HG03045 (cell line): Measurements from ENCODE around the gene CES2.
"Not testable (repeated sequence)": the region's sequence is repeated elsewhere in the genome, so short reads cannot be mapped to it uniquely, and the experiment has no call there.

ENCODE experiments used
- ATAC-seq: cut with Tn5 transposase; IDR thresholded peaks from one replicate; pipeline ENCODE4 v1.9.1; 2021; ENCODE audit warnings: mild to moderate bottlenecking, moderate library complexity; ENCODE audit not compliant: unreplicated experiment

Gene CES2

DNA sequence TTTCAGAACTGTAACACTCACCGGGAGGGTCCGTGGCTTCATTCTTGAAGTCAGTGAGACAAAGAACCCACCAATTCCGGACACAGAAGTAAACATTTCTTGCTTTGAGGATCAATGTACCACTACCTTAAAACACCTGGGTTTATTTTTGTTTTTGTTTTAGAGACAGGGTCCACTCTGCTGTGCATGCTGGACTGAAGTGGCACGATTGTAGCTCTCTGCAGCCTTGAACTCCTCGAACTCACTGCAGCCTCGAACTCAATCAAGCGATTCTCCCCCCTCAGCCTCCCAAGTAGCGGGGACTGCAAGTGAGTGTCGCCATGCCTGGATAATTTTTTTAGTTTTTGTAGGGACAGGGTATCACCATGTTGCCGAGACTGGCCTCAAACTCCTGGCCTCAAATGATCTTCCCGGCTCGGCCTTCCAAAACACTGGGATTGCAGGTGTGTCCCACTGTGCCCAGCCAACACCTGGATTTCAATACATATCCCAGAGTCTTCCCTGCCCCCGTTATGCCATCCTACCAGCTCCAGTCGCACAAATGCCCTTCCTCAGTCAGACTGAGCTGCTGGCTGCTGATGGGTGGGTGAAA lies 40.1 kb downstream of the CES2 start:
- ATAC-seq, result no peak

- no peak for ATAC-seq
Observed at GRCh38 chr16:66976746-66977145, 41.4 kb downstream of the CES2 start.

- peak; percentile 79 for ATAC-seq
Observed at GRCh38 chr16:66977341-66978113, 42.2 kb downstream of the CES2 start.

DNA sequence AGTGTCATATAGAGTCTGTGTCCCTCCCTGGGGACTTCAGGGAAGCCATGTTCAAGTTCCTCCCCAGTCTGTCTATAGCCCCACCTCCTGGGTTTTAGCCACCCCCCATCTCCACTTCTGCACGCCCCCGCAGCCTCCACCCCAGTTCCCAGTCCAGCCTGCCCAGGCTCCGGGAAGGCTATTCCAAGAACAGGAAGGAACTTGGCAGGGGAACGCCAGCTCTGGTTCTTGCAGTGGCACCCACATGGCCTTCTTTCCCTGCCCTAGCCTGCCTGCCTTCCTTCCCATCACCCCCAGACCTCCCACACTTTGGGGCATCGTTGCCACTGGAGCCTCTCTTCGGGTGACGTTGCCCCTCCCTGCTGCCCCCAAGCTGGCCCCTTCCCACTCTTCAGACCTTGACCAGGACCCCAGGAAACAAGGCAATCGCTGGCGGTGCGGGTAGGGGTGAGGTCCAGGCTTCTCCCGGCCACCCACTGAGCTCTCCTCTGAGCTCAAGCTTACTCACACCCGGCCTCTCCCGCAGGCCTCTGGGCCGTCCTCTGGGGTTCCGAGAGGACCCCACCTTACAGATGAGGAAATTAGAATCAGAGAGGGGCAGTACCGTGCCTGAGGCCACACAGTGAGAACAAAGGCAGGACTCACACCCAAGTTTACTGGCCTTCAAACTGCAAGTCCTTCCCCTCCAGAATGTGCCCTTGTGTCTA lies 43.8 kb downstream of the CES2 start:
- ATAC-seq, result no peak

DNA sequence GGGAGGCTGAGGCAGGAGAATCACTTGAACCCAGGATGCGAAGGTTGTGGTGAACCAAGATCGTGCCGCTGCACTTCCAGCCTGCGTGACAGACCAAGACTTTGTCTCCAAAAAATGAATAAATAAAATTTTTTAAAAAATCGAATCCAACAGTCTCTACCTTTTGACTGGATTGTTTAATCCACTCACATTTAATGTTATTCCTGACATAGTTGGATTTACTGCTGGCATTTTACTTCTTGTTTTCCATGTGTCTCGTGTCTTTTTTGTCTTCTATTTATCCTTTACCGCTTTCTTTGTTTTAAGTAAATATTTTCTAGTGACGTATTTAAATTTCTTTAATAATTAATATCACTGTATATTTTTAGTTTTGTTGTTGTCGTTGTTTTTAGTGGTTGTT lies 47.7 kb downstream of the CES2 start:
- ATAC-seq, result no peak

DNA sequence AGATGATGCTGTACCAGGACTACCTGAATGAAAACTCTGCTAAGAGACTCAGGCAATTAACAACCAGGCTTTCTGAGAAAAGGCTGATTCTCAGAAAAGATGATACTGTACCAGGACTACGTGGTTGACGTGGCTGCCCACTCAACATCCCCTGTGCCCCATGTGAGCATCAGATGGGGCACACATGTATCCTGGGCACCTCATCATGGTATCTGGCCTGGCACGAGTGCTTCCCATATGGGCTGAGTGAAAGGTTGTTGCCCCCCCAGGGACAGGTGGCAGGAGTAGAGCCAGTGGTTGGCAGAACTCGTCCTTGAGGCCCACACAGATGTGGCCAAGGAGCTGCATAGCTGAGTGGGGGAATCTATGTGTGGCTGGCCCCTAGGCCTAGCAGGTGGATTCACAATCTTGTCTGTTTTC lies 49.6 kb downstream of the CES2 start:
- ATAC-seq, result no peak

DNA sequence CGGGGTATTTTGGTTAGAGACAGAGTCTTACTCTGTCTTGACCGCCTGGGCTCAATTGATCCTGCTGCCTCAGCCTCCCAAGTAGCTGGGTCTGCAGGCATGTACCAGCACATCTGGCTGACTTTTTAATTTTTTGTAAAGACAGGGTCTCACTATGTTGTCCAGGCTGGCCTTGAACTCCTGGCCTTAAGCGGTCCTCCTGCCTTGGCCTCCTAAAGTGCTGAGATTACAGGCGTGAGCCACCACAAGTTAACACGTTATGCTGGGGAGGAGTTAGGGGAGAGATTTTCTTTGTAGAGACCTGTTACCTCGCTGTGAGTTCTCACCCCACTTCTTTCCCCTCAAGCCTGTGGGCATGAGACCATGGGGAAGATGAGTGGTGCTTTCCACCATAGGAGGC lies 51.2 kb downstream of the CES2 start:
- ATAC-seq, result no peak

GRCh38 chr16:66988197-66988788 lies 53.0 kb downstream of the CES2 start, which contains the start of gene CES4A:
Gene CES4A, plus strand, starts transcription at chr16:66988589. Its CDS starts 184 bp downstream, at chr16:66988773.
- no peak for ATAC-seq

DNA sequence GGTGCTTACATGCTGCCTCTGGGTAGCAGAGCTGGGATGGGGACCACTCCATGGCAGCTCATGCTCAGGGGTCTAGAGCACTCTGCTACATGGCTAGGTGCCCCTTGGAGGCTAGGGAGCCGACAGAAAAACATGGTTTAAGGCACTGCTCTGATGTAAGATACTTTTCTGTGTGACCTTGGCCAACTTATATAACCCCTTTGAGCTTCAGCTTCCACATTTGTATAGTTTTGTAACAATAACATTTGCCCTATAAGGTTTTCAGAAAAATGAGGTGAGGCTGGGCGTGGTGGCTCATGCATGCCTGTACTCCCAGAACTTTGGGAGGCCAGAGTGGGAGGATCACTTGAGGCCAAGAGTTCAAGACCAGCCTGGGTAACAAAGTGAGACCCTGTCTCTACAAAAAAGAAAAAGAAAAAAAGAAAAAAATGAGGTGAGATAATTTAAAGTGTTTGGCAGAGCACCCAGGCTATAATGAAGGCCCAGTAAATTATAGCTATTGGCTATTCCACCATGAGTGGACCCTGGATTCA lies 56.3 kb downstream of the CES2 start:
- ATAC-seq, result no peak

DNA sequence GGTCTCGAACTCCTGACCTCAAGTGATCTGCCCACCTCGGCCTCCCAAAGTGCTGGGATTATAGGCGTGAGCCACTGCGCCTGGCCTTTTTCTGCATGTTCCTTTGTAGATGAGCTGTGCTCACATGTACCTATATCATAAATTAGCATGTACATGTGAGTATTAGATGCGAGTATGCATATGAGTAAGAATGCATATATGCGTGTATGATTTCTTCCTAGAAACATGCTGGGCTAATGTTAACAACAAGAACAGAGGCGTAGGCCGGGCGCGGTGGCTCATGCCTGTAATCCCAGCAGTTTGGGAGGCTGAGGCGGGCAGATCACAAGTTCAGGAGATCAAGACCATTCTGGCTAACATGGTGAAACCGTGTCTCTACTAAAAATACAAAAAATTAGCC lies 58.2 kb downstream of the CES2 start:
- ATAC-seq, result not testable (repeated sequence)
